Lower leg skin (tissue), 4 donors: ENCODE measurements around the gene LEF1. TPM values are rescaled to one million over a fixed set of nuclear protein-coding genes. Genes with fewer than 3 reads are reported as not detected.

ENCODE experiments used
- DNase-seq, 2 donors: peaks; one replicate each; pipeline ENCODE4 v3.0.0-alpha.2; 2019; ENCODE audit warnings: low spot score in 2 of 2
- H3K4me3 ChIP-seq: fragments of 200-600 bp; sonication (generic); 2 replicates; pipeline ENCODE4 v1.5.1; 2017; ENCODE audit warnings: mild to moderate bottlenecking, low read depth; ENCODE audit not compliant: poor library complexity, severe bottlenecking
- POLR2A ChIP-seq, 2 donors: fragments of 450-650 bp; IDR thresholded peaks; one replicate each; pipeline ENCODE4 v1.6.1; 2016 to 2017; ENCODE audit warnings: antibody characterized with exemption in 2 of 2, mild to moderate bottlenecking in 1 of 2, moderate library complexity in 1 of 2
- whole genome bisulfite sequencing, 2 donors: methylation state at CpG; one replicate each; pipeline ENCODE4 v1.1.5; 2018; 5-methylcytosine and 5-hydroxymethylcytosine counted together
- intact Hi-C: fragments of 100-400 bp; cut with DNase I; formaldehyde crosslinking; loops from one replicate; pipeline ENCODE4 v1.15.0; 2023; ENCODE audit warnings: low total_unique reads
- total RNA-seq, 4 donors: library from RNA; depleted of rRNA; stranded (reverse); fragments of >200 nt; gene quantifications; one replicate each; pipeline ENCODE4 v1.1.0, GENCODE V29; 2016
- TF ChIP-seq, protein P1 (sequence below), 3 donors: fragments of 450-650 bp; IDR thresholded peaks; one replicate each; pipeline ENCODE4 v1.5.1; 2016; ENCODE audit warnings: antibody characterized with exemption in 3 of 3, mild to moderate bottlenecking in 3 of 3, moderate library complexity in 2 of 3

The LEF1 gene
- total RNA-seq, 4 donors from 2014 or later: 1.7 to 17.8 (median 7.8) TPM

DNA sequence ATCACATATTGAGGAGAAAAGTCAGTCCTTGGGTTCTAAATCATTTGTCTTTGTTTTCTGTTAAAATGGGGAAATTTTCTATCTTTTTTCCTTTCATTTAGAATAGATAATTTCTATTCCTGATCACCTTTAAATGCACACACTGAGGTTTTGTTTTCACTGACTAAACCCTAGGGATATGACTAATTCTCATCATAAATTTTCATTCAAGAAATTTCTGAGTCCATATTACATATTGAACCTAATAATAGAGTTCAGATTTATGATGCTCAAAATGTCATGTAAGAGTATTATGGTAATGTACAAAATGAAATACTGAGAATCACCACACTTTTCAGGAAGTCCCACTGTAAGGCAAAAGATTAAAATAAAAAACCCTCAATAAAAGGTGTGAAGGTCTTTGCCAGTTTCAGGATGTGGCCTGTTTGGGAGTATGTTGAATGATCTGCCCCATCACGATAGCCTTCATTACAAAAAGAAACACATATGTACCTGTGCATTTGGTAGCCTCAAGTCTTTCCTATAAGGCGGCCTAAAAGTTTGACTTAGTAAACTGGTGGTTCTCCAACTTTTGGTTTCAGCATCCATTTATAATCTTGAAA lies 49.4 kb downstream of the LEF1 start:
- DNase-seq: no peak
- WGBS, 2 donors: 86 to 92% methylated on average over 2 of the region's 2 CpGs
- TF ChIP-seq, protein P1, sequence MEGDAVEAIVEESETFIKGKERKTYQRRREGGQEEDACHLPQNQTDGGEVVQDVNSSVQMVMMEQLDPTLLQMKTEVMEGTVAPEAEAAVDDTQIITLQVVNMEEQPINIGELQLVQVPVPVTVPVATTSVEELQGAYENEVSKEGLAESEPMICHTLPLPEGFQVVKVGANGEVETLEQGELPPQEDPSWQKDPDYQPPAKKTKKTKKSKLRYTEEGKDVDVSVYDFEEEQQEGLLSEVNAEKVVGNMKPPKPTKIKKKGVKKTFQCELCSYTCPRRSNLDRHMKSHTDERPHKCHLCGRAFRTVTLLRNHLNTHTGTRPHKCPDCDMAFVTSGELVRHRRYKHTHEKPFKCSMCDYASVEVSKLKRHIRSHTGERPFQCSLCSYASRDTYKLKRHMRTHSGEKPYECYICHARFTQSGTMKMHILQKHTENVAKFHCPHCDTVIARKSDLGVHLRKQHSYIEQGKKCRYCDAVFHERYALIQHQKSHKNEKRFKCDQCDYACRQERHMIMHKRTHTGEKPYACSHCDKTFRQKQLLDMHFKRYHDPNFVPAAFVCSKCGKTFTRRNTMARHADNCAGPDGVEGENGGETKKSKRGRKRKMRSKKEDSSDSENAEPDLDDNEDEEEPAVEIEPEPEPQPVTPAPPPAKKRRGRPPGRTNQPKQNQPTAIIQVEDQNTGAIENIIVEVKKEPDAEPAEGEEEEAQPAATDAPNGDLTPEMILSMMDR (IDR thresholded peaks at IDR 0.05): no peak
- H3K4me3 ChIP-seq: no peak overlapping the region
- intact Hi-C loops: no loop called here

DNA sequence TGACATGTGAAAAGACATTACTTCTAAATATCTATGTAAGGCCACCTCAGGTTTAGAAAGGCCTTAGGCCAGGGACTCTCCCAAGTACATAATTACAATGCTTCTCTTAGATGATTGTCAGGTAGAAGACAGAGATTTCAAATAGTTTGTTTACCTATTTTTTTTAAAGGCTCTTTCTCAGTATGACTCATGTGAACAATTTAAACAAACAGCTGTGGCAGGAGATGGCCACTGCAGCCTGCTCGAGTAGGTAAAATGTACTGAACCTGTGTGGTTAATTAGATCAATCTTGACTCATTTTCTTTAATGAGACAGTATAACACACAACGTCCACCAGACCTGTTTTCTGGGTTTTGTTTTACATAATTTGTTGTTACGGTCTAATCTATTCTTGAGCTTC lies 50.2 kb downstream of the LEF1 start:
- WGBS, 2 donors: 57 to 64% methylated on average over 3 of the region's 3 CpGs
- intact Hi-C loops: no loop called here
- H3K4me3 ChIP-seq: no peak overlapping the region
- DNase-seq: no peak
- TF ChIP-seq, protein P1 (IDR thresholded peaks at IDR 0.05): no peak
- no peak for TF ChIP-seq POLR2A (IDR thresholded peaks at IDR 0.05)

DNA sequence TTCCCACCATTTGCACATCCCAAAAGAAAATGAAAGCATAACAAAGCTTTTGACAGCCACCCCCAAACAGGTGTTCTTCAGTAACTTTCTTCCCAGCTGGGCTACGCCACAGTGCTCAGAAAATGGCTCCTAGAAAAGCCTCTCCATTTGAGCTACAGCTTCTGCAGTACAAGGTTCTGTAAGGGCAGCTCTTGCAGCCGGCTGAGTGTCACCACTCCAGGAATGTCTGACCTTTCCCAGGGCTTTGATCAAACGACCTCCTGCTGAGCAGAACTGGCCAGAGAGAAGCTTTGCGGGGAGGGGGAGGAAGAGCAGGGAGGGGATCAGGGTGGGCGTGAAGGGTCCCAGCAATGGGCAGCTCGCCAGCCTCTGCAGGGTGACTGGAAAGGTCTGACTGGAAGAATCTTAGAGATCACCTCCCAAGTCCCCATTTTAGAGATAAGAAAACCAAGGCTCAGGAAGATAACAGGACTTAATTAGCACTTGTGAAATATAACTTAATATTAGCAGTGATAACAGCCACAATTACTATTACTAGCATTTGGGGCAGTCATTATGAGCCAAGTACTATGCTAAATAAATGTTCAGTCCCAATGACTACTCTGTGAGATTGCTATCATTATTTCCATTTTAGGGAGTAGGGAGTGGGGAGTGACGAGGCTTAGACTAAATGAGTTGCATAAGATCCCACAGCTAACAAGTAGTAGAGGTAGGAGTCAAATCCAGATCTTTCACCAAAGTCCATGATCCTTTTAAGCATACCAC lies 51.1 kb downstream of the LEF1 start:
- no peak for DNase-seq
- 57 to 65% methylated on average over 7 of the region's 7 CpGs for WGBS, 2 donors
- intact Hi-C loops: no loop called here
- TF ChIP-seq, protein P1 (IDR thresholded peaks at IDR 0.05): no peak
- no peak for TF ChIP-seq POLR2A (IDR thresholded peaks at IDR 0.05)
- no peak overlapping the region for H3K4me3 ChIP-seq

DNA sequence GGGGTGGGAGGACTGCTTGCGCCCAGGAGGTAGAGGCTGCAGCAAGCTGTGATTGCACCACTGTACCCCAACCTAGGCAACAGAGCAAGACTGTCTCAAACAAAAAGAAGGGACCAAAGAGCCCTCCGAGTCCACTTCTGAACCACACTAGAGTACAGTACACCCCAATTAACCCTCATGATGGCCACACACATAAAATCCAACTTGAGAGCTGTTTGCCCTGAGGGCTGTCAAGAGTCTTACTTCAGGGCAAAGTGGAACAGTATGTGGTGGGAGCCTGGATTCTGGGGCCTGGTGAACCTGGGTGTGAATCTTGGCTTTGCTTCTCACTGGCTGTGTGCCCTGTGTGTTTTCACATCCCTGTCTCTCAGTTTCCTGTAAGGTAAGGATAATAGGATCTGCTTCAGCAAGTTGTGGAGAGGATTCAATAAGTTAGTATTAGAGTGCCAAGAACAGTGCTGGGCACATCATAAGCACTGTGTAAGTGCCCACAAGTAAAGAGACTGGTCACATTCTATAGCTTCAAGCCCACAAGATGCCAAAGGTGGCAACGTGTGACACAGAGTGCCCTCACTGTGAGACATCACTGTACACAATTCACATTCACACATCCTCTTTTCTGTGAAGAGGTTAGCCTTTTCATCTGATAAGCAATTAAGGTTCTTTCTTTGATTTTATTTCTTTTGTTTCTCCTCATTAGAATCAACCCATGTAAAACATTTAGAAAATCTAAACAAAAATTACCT lies 52.1 kb downstream of the LEF1 start:
- H3K4me3 ChIP-seq: no peak overlapping the region
- DNase-seq: no peak
- TF ChIP-seq, protein P1 (IDR thresholded peaks at IDR 0.05): no peak
- TF ChIP-seq POLR2A (IDR thresholded peaks at IDR 0.05): no peak
- intact Hi-C loops: no loop called here
- WGBS, 2 donors: 75 to 77% methylated on average over 3 of the region's 3 CpGs

DNA sequence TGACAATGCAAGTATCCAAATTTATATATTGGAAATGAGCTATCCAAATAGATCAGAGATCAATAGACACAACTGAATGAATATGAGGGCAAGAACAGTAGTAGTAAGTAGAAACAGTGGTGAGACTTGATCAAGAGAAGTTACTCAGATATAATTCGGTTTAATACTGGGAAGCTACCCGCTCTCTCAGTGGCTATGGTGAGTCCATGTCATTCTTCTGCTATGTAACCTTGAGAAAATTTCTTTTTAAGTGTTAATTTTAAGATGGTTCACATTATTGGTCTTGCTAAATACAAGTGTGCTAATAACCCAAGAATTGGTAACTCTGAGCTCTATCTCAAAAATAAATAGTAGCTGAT lies 53.6 kb downstream of the LEF1 start:
- no peak overlapping the region for H3K4me3 ChIP-seq
- WGBS, 2 donors: 93% methylated on average over 2 of the region's 2 CpGs
- intact Hi-C loops: no loop called here
- DNase-seq: no peak
- TF ChIP-seq POLR2A (IDR thresholded peaks at IDR 0.05): no peak
- TF ChIP-seq, protein P1 (IDR thresholded peaks at IDR 0.05): no peak
